NCI-H1105 (cell line): Measurements from ENCODE around the gene CHCHD6.
A peak's percentile ranks its signal among the peaks of the same experiment; 100 is the strongest.
"Not testable (repeated sequence)": the region's sequence is repeated elsewhere in the genome, so short reads cannot be mapped to it uniquely, and the experiment has no call there.

Source experiments
- DNase-seq: peaks from one replicate; lab custom pipeline; 2025; lab: John Stamatoyannopoulos, UW

CHCHD6 gene

GRCh38 chr3:126768903-126769302 lies 64.9 kb downstream of the CHCHD6 start:
- no peak for DNase-seq

- no peak for DNase-seq
Measured at GRCh38 chr3:126770096-126770495, 66.1 kb downstream of the CHCHD6 start.

- DNase-seq, result no peak
Measured at GRCh38 chr3:126773167-126773566, 69.1 kb downstream of the CHCHD6 start.

GRCh38 chr3:126773783-126774182 lies 69.7 kb downstream of the CHCHD6 start:
- DNase-seq, result no peak

- DNase-seq, result no peak
Measured at GRCh38 chr3:126777366-126777765, 73.3 kb downstream of the CHCHD6 start.

- no peak for DNase-seq
Measured at GRCh38 chr3:126780666-126781065, 76.6 kb downstream of the CHCHD6 start.

- no peak for DNase-seq
Measured at GRCh38 chr3:126781406-126781805, 77.4 kb downstream of the CHCHD6 start.

- no peak for DNase-seq
Measured at GRCh38 chr3:126781889-126782491, 78.0 kb downstream of the CHCHD6 start.

GRCh38 chr3:126782536-126782935 lies 78.5 kb downstream of the CHCHD6 start:
- DNase-seq, result no peak

GRCh38 chr3:126784254-126784653 lies 80.2 kb downstream of the CHCHD6 start:
- no peak for DNase-seq

GRCh38 chr3:126791320-126791719 lies 87.3 kb downstream of the CHCHD6 start:
- not testable (repeated sequence) for DNase-seq

GRCh38 chr3:126792998-126793397 lies 89.0 kb downstream of the CHCHD6 start:
- no peak for DNase-seq

GRCh38 chr3:126797563-126797962 lies 93.5 kb downstream of the CHCHD6 start:
- DNase-seq, result no peak

- no peak for DNase-seq
Measured at GRCh38 chr3:126798521-126798920, 94.5 kb downstream of the CHCHD6 start.

- no peak for DNase-seq
Measured at GRCh38 chr3:126799099-126799498, 95.1 kb downstream of the CHCHD6 start.

- DNase-seq, result not testable (repeated sequence)
Measured at GRCh38 chr3:126801312-126801711, 97.3 kb downstream of the CHCHD6 start.

- DNase-seq, result no peak
Measured at GRCh38 chr3:126807795-126808194, 103.8 kb downstream of the CHCHD6 start.

GRCh38 chr3:126811530-126811929 lies 107.5 kb downstream of the CHCHD6 start:
- DNase-seq, result no peak

- no peak for DNase-seq
Measured at GRCh38 chr3:126816298-126816697, 112.3 kb downstream of the CHCHD6 start.

- peak; percentile 85 for DNase-seq
Measured at GRCh38 chr3:126816986-126817777, 113.1 kb downstream of the CHCHD6 start.

GRCh38 chr3:126817781-126818180 lies 113.7 kb downstream of the CHCHD6 start:
- no peak for DNase-seq

GRCh38 chr3:126818400-126819095 lies 114.5 kb downstream of the CHCHD6 start:
- no peak for DNase-seq

- no peak for DNase-seq
Measured at GRCh38 chr3:126826693-126827092, 122.7 kb downstream of the CHCHD6 start.
